ENCODE results near the gene RAPGEF6.

DNA sequence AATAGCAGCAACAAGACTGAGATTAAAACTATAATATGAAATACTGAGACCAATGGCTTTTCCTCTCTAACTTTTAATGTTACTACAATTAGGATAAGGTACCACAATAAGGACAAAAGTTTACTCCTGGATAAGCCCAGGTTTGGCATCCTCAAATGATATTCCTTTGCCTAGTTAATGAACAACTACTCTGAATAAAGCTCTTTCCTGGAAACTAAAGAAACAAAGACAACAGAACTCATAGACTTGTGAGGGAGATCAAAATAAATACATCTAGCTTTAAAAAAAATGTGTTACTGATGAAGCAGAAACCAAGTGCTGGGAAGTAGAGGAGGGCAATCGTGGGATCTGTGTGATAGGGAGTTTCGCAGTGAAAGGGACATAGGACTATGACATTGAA is 19.3 kb upstream of the RAPGEF6 start:
- TF ChIP-seq RFX5 (IDR thresholded peaks at IDR 0.05; ENCODE audit: low read depth, low read length) (no peak), POLR2A (IDR thresholded peaks at IDR 0.05; ENCODE audit: low read depth, low read length) (no peak), CTCF (conservative IDR thresholded peaks at IDR 0.05; ENCODE audit: low read depth, low read length) (no peak), RCOR1 (IDR thresholded peaks at IDR 0.05; ENCODE audit: insufficient replicate concordance, low read length) (no peak), MXI1 (IDR thresholded peaks at IDR 0.05; ENCODE audit: borderline replicate concordance, low read depth, low read length) (no peak), MAFK (IDR thresholded peaks at IDR 0.05; ENCODE audit: low read depth, low read length) (no peak), USF2 (IDR thresholded peaks at IDR 0.05; ENCODE audit: low read depth, low read length) (no peak), CEBPB (IDR thresholded peaks at IDR 0.05; ENCODE audit: low read depth, low read length) (no peak), ELK1 (IDR thresholded peaks at IDR 0.05; ENCODE audit: borderline replicate concordance, low read depth, low read length) (no peak), BHLHE40 (IDR thresholded peaks at IDR 0.05; ENCODE audit: low read depth, low read length) (no peak), RAD21 (IDR thresholded peaks at IDR 0.05; ENCODE audit: low read length) (no peak), CHD1 (IDR thresholded peaks at IDR 0.05; ENCODE audit: low read depth, low read length) (no peak), FOS (IDR thresholded peaks at IDR 0.05; ENCODE audit: low read depth, low read length) (no peak), SMC3 (IDR thresholded peaks at IDR 0.05; ENCODE audit: low read depth, low read length) (no peak)

Data from IMR-90 (cell line).